ENCODE data around the gene CRACR2A. TPM values are rescaled to one million over a fixed set of nuclear protein-coding genes. Genes with fewer than 3 reads are reported as not detected.

Gene CRACR2A
- total RNA-seq, 1 experiment from 2014 or later: 22.3 TPM

DNA sequence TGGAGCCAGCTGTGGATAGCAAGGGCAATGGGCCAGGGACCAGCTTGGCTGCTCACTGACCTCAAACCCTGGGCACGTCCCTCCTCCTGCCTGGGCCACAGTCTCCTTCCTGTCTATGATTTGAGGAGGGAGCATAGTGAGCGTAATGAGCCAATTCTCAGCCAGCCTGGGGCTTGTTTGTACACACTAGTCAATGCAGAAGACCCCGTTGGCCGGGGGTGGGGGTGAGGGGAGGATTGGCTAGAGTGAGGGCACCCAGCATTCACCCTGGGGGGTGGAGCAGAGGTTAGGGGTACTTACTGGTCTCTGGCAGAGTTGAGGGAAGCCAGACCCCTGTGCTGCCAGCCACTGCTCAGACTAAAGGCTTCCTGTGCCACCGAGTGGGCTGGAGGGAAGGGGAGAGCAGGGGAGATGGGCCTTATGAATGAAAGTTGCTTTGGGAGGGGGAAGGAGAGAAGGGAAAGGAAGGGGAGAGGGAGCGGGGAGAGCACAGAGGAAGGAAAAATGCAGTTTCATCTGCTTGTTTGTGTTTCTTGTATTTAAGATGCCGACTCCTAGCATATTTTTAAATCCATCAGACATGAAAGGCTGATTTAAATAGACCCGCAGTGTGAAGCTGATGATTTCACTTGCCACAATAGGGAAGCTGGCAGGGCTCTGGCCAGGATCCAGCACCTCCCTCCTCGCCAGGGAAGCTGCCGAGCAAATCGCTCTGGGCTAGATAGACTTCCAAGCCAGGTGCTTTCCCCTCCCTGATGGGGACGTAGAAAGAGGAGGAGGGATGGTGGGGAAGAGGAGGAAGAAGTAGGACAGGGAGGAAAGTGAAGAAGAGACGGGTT lies 147.9 kb downstream of the CRACR2A start:
- H3K4me2 ChIP-seq (ENCODE audit: low read depth, low read length, poor library complexity, severe bottlenecking): no peak overlapping the region
- no peaks in the 10 kb centered on the region for H4K20me1 ChIP-seq (ENCODE audit: insufficient read depth, low read depth, low read length)
- no peaks in the 10 kb centered on the region for H3K9me2 ChIP-seq (replicated peaks; ENCODE audit: insufficient read depth, low read length)
- DNase-seq: no peak
- no peaks in the 10 kb centered on the region for H3K27me3 ChIP-seq (ENCODE audit: low read length)
- no peaks in the 10 kb centered on the region for H3K79me2 ChIP-seq (ENCODE audit: low read length)
- H3K4me3 ChIP-seq (ENCODE audit: low read length): no peak overlapping the region
- no peak overlapping the region for H3K9ac ChIP-seq (ENCODE audit: low read length)
- H3K27ac ChIP-seq (ENCODE audit: low read length): no peak overlapping the region
- H2AFZ ChIP-seq (ENCODE audit: low read length): no peak overlapping the region
- H3K4me1 ChIP-seq (ENCODE audit: low read length): no peaks in the 10 kb centered on the region
- peaks cover 9% of the 10 kb centered on the region; the same call in 1 of the 2 replicates for H3K36me3 ChIP-seq (ENCODE audit: insufficient read depth, low read length)
- H3K9me3 ChIP-seq (ENCODE audit: low read length): no peaks in the 10 kb centered on the region; the same call in 1 of the 2 replicates

DNA sequence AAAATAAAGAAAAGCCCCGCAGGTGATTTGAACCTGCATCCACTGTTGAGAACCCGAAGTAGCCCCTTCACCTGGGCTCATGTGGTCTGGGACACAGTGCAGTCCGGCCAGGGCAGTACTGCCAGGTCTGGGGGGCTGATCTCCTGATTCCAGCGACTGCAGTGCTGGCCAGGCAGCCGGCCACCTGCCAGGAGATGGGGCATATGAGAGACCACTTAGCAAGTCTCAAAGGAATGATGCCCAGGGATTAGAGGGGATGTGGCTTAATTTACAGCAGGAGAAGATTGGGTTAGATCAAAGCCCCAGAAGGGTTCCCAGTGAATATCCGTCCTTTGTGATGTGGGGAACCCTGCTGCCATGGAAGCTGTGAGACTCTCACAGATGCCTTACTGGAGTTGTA lies 148.6 kb downstream of the CRACR2A start:
- Histone ChIP-seq H3K27ac (ENCODE audit: low read length) (no peak overlapping the region), H3K9me2 (replicated peaks; ENCODE audit: insufficient read depth, low read length) (no peaks in the 10 kb centered on the region), H4K20me1 (ENCODE audit: insufficient read depth, low read depth, low read length) (no peaks in the 10 kb centered on the region), H3K4me2 (ENCODE audit: low read depth, low read length, poor library complexity, severe bottlenecking) (no peak overlapping the region), H3K27me3 (ENCODE audit: low read length) (no peaks in the 10 kb centered on the region), H3K9me3 (ENCODE audit: low read length) (no peaks in the 10 kb centered on the region; the same call in 1 of the 2 replicates), H3K4me1 (ENCODE audit: low read length) (no peaks in the 10 kb centered on the region), H2AFZ (ENCODE audit: low read length) (no peak overlapping the region), H3K79me2 (ENCODE audit: low read length) (no peaks in the 10 kb centered on the region), H3K36me3 (ENCODE audit: insufficient read depth, low read length) (peaks cover 2% of the 10 kb centered on the region; the same call in 1 of the 2 replicates), H3K4me3 (ENCODE audit: low read length) (no peak overlapping the region), H3K9ac (ENCODE audit: low read length) (no peak overlapping the region)
- no peak for DNase-seq

DNA sequence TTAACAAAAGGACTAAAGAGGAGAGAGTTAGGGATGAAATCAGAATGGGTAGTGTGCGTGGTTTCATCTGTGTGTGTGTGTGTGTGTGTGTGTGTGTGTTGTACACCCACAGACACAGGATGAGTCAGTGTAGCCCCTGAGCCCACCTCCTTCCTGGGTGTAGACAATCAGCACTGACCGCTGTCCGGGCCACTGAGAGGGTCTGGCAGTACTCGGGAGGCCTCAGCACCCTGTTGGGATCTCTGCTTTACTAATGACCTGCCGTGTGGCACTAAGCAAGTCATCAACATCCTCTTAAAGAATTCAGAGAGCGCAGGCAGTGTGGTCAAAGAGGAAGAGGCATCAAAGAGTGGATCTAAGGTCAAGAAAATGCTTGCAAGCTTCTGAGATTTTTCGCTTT lies 149.3 kb downstream of the CRACR2A start:
- no peaks in the 10 kb centered on the region for H3K79me2 ChIP-seq (ENCODE audit: low read length)
- no peak overlapping the region for H3K9ac ChIP-seq (ENCODE audit: low read length)
- no peak overlapping the region for H3K4me3 ChIP-seq (ENCODE audit: low read length)
- DNase-seq: no peak
- no peak overlapping the region for H3K4me2 ChIP-seq (ENCODE audit: low read depth, low read length, poor library complexity, severe bottlenecking)
- no peaks in the 10 kb centered on the region for H3K36me3 ChIP-seq (ENCODE audit: insufficient read depth, low read length)
- no peaks in the 10 kb centered on the region for H4K20me1 ChIP-seq (ENCODE audit: insufficient read depth, low read depth, low read length)
- H3K9me2 ChIP-seq (replicated peaks; ENCODE audit: insufficient read depth, low read length): no peaks in the 10 kb centered on the region
- H3K4me1 ChIP-seq (ENCODE audit: low read length): no peaks in the 10 kb centered on the region
- no peaks in the 10 kb centered on the region for H3K9me3 ChIP-seq (ENCODE audit: low read length)
- no peak overlapping the region for H2AFZ ChIP-seq (ENCODE audit: low read length)
- no peak overlapping the region for H3K27ac ChIP-seq (ENCODE audit: low read length)
- no peaks in the 10 kb centered on the region for H3K27me3 ChIP-seq (ENCODE audit: low read length)

DNA sequence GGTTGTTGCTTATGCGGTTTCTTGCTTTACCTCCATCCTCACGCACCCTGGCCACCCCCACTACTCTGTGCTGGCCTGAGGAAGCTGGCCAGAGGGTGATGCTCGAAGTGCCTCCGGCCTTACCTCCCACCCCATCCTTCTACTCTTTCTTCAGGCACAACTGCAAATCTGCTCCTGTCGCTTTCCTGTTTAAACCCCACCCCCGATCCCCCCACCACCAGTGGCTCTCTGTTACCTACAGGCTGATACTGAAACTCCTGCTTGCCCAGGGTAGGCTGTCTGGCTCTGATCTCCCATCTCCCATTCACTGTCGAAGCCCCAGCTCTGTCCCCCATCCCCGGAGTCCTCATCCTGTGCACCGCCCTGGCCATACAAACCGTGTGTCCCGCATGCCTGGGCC lies 150.4 kb downstream of the CRACR2A start:
- H3K9me3 ChIP-seq (ENCODE audit: low read length): no peaks in the 10 kb centered on the region
- DNase-seq: no peak
- no peaks in the 10 kb centered on the region for H3K79me2 ChIP-seq (ENCODE audit: low read length)
- H4K20me1 ChIP-seq (ENCODE audit: insufficient read depth, low read depth, low read length): no peaks in the 10 kb centered on the region
- no peak overlapping the region for H2AFZ ChIP-seq (ENCODE audit: low read length)
- no peak overlapping the region for H3K4me3 ChIP-seq (ENCODE audit: low read length)
- no peaks in the 10 kb centered on the region for H3K27me3 ChIP-seq (ENCODE audit: low read length)
- no peak overlapping the region for H3K9ac ChIP-seq (ENCODE audit: low read length)
- no peaks in the 10 kb centered on the region for H3K9me2 ChIP-seq (replicated peaks; ENCODE audit: insufficient read depth, low read length)
- H3K4me2 ChIP-seq (ENCODE audit: low read depth, low read length, poor library complexity, severe bottlenecking): no peak overlapping the region
- no peak overlapping the region for H3K27ac ChIP-seq (ENCODE audit: low read length)
- H3K36me3 ChIP-seq (ENCODE audit: insufficient read depth, low read length): no peaks in the 10 kb centered on the region
- no peaks in the 10 kb centered on the region for H3K4me1 ChIP-seq (ENCODE audit: low read length)

DNA sequence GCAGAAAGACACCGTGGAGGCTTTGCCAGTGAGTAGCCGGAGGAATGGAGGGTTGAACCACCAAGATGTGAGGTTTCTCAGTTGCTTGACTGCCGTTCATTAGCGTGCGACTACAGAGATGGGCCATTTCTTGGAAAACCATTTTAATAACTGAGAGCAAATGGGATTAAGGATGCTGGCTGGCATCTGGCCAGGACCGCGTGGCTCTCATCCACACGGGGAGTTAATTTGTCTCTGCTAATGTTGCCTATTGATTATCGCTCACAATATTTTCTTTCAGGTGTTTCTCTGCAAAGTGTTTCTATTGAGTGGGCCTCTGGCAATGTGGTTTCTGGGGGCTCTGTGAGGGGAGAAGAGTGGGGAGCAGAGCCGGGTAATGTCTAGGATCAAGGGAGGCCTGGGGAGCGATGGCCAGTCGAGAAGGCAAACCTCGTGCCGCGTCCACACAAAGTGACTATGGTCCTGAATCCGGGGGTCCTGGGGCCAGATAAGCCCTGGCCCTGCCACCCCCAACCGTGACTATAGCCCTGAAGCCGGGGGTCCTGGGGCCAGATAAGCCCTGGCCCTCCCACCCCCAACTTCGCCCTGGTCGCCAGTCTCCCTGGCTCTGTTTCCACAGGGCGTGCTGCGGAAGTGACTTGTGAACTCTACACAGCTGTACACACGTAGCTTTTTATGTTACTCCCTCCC lies 151.3 kb downstream of the CRACR2A start:
- Histone ChIP-seq H3K27me3 (ENCODE audit: low read length) (no peaks in the 10 kb centered on the region), H3K4me3 (ENCODE audit: low read length) (no peak overlapping the region), H4K20me1 (ENCODE audit: insufficient read depth, low read depth, low read length) (no peaks in the 10 kb centered on the region)

DNA sequence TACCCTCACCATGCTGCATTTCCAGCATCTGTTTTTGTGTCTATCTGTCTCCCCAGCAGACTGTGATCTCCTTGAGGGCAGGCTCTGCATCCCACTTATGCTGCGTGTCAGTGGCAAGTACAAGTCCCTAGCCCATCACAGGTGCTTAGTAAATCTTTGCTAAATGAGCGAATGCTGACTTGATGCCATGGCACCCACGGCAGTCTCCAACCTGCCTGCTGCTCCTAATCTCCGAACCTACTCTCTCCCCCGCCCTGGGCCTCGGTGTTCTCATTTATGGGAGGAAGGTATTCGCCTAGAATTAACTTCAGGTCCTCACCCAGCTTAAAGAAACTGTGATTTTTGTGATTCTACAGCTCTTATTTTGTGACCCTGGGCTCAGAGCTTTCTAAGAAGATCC lies 152.0 kb downstream of the CRACR2A start:
- Histone ChIP-seq H3K9ac (ENCODE audit: low read length) (no peak overlapping the region), H2AFZ (ENCODE audit: low read length) (no peak overlapping the region), H3K36me3 (ENCODE audit: insufficient read depth, low read length) (no peaks in the 10 kb centered on the region), H3K27me3 (ENCODE audit: low read length) (no peaks in the 10 kb centered on the region), H3K79me2 (ENCODE audit: low read length) (no peaks in the 10 kb centered on the region), H3K27ac (ENCODE audit: low read length) (no peak overlapping the region), H4K20me1 (ENCODE audit: insufficient read depth, low read depth, low read length) (no peaks in the 10 kb centered on the region), H3K4me1 (ENCODE audit: low read length) (no peaks in the 10 kb centered on the region), H3K4me3 (ENCODE audit: low read length) (no peak overlapping the region), H3K9me3 (ENCODE audit: low read length) (no peaks in the 10 kb centered on the region), H3K9me2 (replicated peaks; ENCODE audit: insufficient read depth, low read length) (no peaks in the 10 kb centered on the region), H3K4me2 (ENCODE audit: low read depth, low read length, poor library complexity, severe bottlenecking) (no peak overlapping the region)
- DNase-seq: no peak

More for the DNA sequence above, 151.3 kb downstream of the CRACR2A start:
- Histone ChIP-seq H2AFZ (ENCODE audit: low read length) (no peak overlapping the region), H3K36me3 (ENCODE audit: insufficient read depth, low read length) (no peaks in the 10 kb centered on the region), H3K4me1 (ENCODE audit: low read length) (no peaks in the 10 kb centered on the region), H3K4me2 (ENCODE audit: low read depth, low read length, poor library complexity, severe bottlenecking) (no peak overlapping the region), H3K9me2 (replicated peaks; ENCODE audit: insufficient read depth, low read length) (no peaks in the 10 kb centered on the region), H3K79me2 (ENCODE audit: low read length) (no peaks in the 10 kb centered on the region), H3K9me3 (ENCODE audit: low read length) (no peaks in the 10 kb centered on the region), H3K27ac (ENCODE audit: low read length) (no peak overlapping the region), H3K9ac (ENCODE audit: low read length) (no peak overlapping the region)
- no peak for DNase-seq

DNA sequence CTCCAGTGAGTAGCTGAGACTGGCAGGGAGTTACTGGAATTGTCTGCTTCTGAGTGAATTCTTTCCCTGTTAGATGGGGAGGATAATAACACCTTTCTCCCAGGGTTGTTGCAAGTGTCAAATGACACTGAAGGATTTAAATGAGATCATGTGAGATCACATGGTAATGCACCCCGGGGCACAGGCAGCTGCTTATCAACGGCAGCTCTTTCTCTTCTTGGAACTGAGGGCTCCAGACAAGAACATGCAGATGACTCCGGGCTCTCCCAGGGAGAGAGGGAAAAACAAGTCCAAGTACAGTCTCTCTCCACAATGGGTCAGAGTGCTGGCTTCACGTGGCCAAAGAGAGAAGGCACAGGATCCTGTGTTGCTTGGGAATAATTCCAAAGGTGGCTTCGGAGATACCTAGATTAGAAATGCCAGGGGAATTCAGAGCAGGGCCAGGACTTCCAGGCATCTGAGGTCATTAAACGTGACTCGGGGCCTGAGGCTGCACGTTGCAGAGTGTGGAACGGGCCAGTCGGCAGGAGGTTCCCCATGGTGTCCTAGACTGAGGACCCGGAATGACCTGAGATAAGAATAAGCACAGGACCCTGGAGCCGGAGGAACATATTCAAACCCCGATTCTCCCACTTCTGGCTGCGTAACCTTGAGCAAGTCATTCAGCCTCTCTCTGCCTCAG lies 152.7 kb downstream of the CRACR2A start:
- Histone ChIP-seq H3K4me1 (ENCODE audit: low read length) (no peaks in the 10 kb centered on the region), H3K4me3 (ENCODE audit: low read length) (no peak overlapping the region), H3K36me3 (ENCODE audit: insufficient read depth, low read length) (no peaks in the 10 kb centered on the region), H3K27me3 (ENCODE audit: low read length) (no peaks in the 10 kb centered on the region), H3K79me2 (ENCODE audit: low read length) (no peaks in the 10 kb centered on the region), H3K9me2 (replicated peaks; ENCODE audit: insufficient read depth, low read length) (no peaks in the 10 kb centered on the region), H3K27ac (ENCODE audit: low read length) (no peak overlapping the region), H3K9me3 (ENCODE audit: low read length) (no peaks in the 10 kb centered on the region), H2AFZ (ENCODE audit: low read length) (no peak overlapping the region), H4K20me1 (ENCODE audit: insufficient read depth, low read depth, low read length) (no peaks in the 10 kb centered on the region), H3K4me2 (ENCODE audit: low read depth, low read length, poor library complexity, severe bottlenecking) (no peak overlapping the region), H3K9ac (ENCODE audit: low read length) (no peak overlapping the region)
- DNase-seq: no peak

Data from Karpas-422 (cell line).